ENCODE data around the gene USF3. TPM values are rescaled to one million over a fixed set of nuclear protein-coding genes. Genes with fewer than 3 reads are reported as not detected.

USF3 gene
- total RNA-seq, 4 donors from 2014 or later: 21.8 to 26.6 (median 24.1) TPM

GRCh38 chr3:113719758-113720157 is 23.3 kb upstream of the USF3 start:
- intact Hi-C loops (cut with DNase I; ENCODE audit: low total_unique reads): no loop called here
- WGBS, 2 donors: 88 to 93% methylated on average over 2 of the region's 2 CpGs
- DNase-seq (ENCODE audit: low spot score in 2 of 2): no peak
- H3K4me3 ChIP-seq (ENCODE audit: low read depth, poor library complexity, severe bottlenecking): no peak overlapping the region
- TF ChIP-seq, protein P1, sequence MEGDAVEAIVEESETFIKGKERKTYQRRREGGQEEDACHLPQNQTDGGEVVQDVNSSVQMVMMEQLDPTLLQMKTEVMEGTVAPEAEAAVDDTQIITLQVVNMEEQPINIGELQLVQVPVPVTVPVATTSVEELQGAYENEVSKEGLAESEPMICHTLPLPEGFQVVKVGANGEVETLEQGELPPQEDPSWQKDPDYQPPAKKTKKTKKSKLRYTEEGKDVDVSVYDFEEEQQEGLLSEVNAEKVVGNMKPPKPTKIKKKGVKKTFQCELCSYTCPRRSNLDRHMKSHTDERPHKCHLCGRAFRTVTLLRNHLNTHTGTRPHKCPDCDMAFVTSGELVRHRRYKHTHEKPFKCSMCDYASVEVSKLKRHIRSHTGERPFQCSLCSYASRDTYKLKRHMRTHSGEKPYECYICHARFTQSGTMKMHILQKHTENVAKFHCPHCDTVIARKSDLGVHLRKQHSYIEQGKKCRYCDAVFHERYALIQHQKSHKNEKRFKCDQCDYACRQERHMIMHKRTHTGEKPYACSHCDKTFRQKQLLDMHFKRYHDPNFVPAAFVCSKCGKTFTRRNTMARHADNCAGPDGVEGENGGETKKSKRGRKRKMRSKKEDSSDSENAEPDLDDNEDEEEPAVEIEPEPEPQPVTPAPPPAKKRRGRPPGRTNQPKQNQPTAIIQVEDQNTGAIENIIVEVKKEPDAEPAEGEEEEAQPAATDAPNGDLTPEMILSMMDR (IDR thresholded peaks at IDR 0.05): no peak
- TF ChIP-seq POLR2A (IDR thresholded peaks at IDR 0.05): no peak

DNA sequence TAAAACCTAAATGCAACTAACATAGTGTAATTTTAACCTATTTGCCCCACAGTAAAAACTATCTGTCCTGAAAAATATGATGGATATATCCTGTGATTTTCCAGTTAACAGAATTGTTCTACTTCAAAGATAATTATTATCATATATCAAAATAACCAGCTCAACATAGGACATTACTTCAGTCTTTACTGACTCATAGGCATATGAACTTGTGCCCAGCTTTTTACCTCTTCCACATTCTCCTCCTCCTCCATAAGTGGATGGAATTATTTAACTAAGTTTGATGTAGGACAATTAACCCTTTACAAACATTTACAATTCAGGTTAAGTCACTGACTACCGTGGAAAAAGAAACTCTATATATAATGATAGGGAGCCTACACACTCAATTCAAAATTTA is 22.9 kb upstream of the USF3 start:
- TF ChIP-seq POLR2A (IDR thresholded peaks at IDR 0.05): no peak
- intact Hi-C loops (cut with DNase I; ENCODE audit: low total_unique reads): no loop called here
- DNase-seq (ENCODE audit: low spot score in 2 of 2): no peak
- H3K4me3 ChIP-seq (ENCODE audit: low read depth, poor library complexity, severe bottlenecking): no peak overlapping the region
- WGBS, 2 donors: 98% methylated on average over 1 of the region's 1 CpG

GRCh38 chr3:113717818-113718217 is 21.4 kb upstream of the USF3 start:
- intact Hi-C loops (cut with DNase I; ENCODE audit: low total_unique reads): no loop called here
- DNase-seq (ENCODE audit: low spot score in 2 of 2): no peak
- TF ChIP-seq POLR2A (IDR thresholded peaks at IDR 0.05): no peak
- TF ChIP-seq, protein P1 (IDR thresholded peaks at IDR 0.05): no peak
- no peak overlapping the region for H3K4me3 ChIP-seq (ENCODE audit: low read depth, poor library complexity, severe bottlenecking)
- 93 to 94% methylated on average over 3 of the region's 3 CpGs for WGBS, 2 donors

DNA sequence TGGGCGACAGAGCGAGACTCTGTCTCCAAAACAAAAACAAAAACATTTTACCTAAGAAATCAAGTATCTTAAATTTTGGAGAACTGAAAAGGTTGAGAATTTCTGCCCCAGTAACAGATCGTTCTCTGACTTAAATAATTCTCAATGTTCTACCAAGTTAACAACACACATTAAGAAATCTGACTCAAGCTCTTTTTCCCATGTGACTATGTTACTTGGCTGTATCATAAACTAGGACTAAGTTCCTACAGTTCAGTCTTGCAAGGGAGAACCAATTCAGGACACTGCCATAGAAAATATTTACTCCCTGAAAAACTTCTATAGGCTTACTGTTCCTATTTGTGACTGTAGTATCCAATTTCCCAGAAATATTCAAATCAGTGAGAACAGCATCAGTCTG is 20.9 kb upstream of the USF3 start:
- intact Hi-C loops (cut with DNase I; ENCODE audit: low total_unique reads): no loop called here

GRCh38 chr3:113714702-113715101 is 18.3 kb upstream of the USF3 start:
- DNase-seq (ENCODE audit: low spot score in 2 of 2): no peak
- no peak for TF ChIP-seq POLR2A (IDR thresholded peaks at IDR 0.05)
- TF ChIP-seq, protein P1 (IDR thresholded peaks at IDR 0.05): no peak
- no peak overlapping the region for H3K4me3 ChIP-seq (ENCODE audit: low read depth, poor library complexity, severe bottlenecking)
- intact Hi-C loops (cut with DNase I; ENCODE audit: low total_unique reads): no loop called here
- 54 to 56% methylated on average over 1 of the region's 1 CpG for WGBS, 2 donors

More for the DNA sequence above, 20.9 kb upstream of the USF3 start:
- no peak for DNase-seq (ENCODE audit: low spot score in 2 of 2)
- TF ChIP-seq, protein P1 (IDR thresholded peaks at IDR 0.05): no peak
- H3K4me3 ChIP-seq (ENCODE audit: low read depth, poor library complexity, severe bottlenecking): no peak overlapping the region
- 92 to 95% methylated on average over 3 of the region's 3 CpGs for WGBS, 2 donors

DNA sequence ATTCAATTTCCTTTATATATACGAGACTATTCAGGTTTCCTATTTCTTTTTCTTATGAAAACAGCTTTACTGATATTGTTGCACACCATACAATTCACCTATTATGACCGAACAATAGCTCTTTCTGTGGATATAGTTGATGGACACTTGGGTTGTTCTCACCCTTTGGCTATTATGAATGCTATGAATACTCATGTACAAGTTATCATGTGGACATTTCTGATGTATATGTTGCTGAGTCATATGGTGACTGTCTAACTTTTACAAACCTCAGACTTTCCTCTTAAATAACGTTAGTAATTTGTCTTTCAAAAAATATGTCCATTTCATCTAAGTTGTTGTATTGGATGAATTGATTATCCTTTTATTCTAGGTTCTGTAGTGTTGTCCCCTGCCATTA is 15.7 kb upstream of the USF3 start:
- no peak for DNase-seq (ENCODE audit: low spot score in 2 of 2)
- no peak overlapping the region for H3K4me3 ChIP-seq (ENCODE audit: low read depth, poor library complexity, severe bottlenecking)
- WGBS, 2 donors: 46 to 56% methylated on average over 3 of the region's 3 CpGs
- TF ChIP-seq POLR2A (IDR thresholded peaks at IDR 0.05): no peak
- TF ChIP-seq, protein P1 (IDR thresholded peaks at IDR 0.05): no peak
- intact Hi-C loops (cut with DNase I; ENCODE audit: low total_unique reads): no loop called here

Data from lower leg skin (tissue), 4 donors.